Measurements from ENCODE around the gene LAMA2. TPM values are rescaled to one million over a fixed set of nuclear protein-coding genes. Genes with fewer than 3 reads are reported as not detected.
A peak's percentile ranks its signal among the peaks of the same experiment; 100 is the strongest.
"Not testable (repeated sequence)": the region's sequence is repeated elsewhere in the genome, so short reads cannot be mapped to it uniquely, and the experiment has no call there.

LAMA2 gene
- total RNA-seq, 1 donor from 2014 or later, result 115 TPM

DNA sequence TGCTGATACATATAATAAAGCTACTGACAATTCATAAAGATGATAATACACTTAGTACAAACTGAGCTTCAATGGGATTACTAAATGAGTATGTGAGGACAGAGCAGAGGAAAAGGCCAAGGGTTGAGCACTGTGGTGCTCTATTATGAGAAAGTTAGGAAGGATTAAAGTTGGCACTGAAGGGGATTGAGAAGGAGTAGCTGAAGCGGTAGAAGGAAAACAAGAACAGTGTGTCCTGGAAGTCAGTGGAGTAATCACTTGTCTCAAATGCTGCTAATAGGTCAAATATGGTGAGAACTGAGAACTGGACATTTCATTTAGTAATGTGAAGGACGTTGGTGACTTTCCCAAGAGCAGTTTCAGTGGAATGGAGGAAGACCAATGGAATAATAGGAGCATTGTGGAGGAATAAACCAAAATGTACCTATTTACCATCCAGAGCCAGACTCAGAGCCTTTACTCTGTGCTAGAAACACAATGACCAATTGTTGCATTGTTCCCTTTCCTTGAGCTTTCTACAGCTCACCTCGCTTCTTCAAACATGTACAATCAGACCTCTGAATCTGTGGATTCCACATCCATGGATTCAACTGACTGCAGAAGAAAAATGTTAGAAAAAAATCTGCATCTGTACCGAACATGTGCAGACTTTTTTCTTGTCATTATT lies 255.9 kb downstream of the LAMA2 start:
- DNase-seq, result no peak
- intact Hi-C loops (cut with DNase I), result no loop called here
- ATAC-seq (ENCODE audit: poor library complexity), result peak; percentile 53

DNA sequence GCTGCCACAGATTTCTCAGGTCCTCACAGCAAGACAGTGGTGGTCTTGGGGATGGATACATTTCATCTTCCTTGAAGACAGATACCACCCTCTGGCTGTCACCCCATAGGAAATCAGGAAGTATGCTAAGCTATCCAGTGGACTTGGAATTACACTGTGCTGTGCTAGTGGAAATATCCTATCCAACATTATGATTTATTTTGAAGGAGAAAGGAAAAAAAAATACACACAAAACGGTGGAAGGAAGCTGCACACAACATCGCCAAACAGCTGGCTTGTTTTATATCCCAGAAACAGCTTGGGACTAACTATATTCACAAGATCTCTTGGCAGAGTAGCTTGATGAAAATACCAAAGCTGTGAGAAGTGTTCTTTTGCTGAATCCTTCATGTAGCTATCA lies 257.6 kb downstream of the LAMA2 start:
- DNase-seq (no peak), ATAC-seq (ENCODE audit: poor library complexity) (peak; percentile 62)
- intact Hi-C loops (cut with DNase I), result no loop called here

- intact Hi-C loops (cut with DNase I), result no loop called here
- peak; percentile 42 for ATAC-seq (ENCODE audit: poor library complexity)
- no peak for DNase-seq
These were observed 258.6 kb downstream of the LAMA2 start for GRCh38 chr6:129141499-129141898.

GRCh38 chr6:129146902-129147301 lies 264.0 kb downstream of the LAMA2 start:
- DNase-seq (no peak), ATAC-seq (ENCODE audit: poor library complexity) (no peak)
- intact Hi-C loops (cut with DNase I), result no loop called here

DNA sequence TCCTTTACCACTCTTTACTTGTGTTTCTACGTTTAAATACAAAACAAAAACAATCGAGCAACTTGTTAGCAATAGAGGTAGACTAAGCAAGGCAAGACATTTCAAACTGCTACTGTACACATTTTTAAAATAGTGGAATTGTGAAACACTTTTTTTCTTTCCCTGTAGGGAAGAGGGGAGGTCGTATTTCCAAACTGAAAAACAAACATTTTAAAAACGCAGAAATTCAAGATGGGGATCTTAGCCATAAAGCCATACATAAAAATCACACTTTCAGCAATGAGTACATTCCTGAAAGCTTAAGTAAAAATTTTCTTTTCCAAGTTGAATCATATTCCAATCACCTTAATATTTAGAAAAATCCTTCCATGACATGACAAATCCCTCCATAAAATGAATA lies 267.6 kb downstream of the LAMA2 start:
- no peak for ATAC-seq (ENCODE audit: poor library complexity)
- DNase-seq, result no peak
- intact Hi-C loops (cut with DNase I), result no loop called here

DNA sequence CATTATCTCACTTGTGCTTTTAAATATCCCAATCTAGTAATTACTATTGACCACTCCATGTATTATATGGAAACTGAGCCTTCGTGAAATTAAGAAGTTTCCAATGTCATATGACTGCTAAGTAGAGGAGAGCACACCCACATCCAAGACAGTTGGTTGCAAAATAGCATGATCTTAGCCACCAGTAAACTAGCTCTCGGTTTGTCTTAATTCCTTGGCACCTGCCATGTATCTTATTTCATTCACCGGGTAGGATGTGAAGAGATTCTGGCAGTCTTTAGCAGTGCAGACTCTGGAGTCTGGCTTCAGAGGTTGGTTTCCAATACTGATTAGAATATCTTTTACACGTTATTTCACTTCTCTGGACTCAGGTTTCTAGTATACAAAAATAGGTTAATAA lies 270.3 kb downstream of the LAMA2 start:
- intact Hi-C loops (cut with DNase I), result no loop called here
- DNase-seq (no peak), ATAC-seq (ENCODE audit: poor library complexity) (peak; percentile 23)

DNA sequence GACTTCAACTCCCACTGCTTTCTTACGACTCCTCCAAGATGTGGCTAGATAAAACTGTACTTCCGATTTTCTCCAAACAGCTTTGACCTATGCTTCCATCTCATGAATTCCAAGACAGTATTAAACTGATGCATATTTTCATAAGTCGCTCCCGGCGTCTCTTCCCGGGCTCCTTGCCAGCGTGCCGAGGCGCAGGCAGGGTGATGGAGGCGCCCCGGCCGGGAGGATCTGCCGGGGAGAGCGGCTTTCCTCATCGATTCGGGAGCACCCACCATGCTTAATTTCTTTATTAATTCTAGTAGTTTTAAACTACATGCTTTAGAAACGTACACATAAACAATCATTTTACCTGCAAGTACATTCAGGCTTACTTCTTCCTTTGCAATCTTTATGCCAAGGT lies 276.3 kb downstream of the LAMA2 start:
- DNase-seq; ATAC-seq (ENCODE audit: poor library complexity); intact Hi-C loops (cut with DNase I): not testable (repeated sequence)

DNA sequence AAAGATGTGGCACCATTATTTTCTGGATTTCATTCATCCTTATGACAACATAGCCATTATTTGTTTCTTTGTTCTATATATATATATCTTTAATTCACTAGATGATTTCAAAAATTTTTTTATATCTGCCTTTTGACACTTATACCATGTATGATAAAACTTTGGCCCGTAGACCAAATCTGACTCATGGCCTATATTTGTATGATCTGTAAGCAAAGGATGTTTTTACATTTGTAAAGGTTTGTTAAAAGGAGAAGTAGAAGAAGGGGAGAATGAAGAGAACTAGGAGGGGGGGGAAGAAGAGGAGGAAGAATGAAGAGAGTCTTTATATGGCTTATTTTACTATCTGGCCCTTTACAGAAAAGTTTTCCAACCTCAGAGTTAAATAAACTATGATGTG lies 279.7 kb downstream of the LAMA2 start:
- intact Hi-C loops (cut with DNase I), result no loop called here
- ATAC-seq (ENCODE audit: poor library complexity) (no peak), DNase-seq (no peak)

DNA sequence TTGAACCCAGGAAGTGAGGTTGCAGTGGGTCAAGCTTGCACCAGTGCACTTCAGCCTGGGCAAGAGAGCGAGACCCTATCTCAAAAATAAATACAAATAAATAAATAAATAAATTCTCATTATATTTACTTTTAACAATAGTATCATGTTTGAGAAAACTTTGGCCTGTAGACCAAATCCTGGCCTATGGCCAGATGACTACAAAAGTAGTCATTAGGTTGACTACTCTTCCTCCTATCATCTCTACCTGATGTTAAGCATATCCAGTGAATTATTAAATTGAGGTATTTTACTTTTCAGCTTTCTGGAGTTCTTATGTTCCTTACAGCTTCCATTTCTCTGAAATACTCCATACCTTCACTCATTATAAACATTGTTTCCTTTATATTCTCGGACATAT lies 280.6 kb downstream of the LAMA2 start:
- ATAC-seq (ENCODE audit: poor library complexity), result no peak
- intact Hi-C loops (cut with DNase I), result no loop called here
- DNase-seq, result no peak

- intact Hi-C loops (cut with DNase I), result no loop called here
- DNase-seq, result no peak
- no peak for ATAC-seq (ENCODE audit: poor library complexity)
These were observed 281.1 kb downstream of the LAMA2 start for GRCh38 chr6:129164032-129164431.

- ATAC-seq (ENCODE audit: poor library complexity); intact Hi-C loops (cut with DNase I): not testable (repeated sequence)
- DNase-seq, result peak; percentile 52
These were observed 289.5 kb downstream of the LAMA2 start for GRCh38 chr6:129172279-129172995.

DNA sequence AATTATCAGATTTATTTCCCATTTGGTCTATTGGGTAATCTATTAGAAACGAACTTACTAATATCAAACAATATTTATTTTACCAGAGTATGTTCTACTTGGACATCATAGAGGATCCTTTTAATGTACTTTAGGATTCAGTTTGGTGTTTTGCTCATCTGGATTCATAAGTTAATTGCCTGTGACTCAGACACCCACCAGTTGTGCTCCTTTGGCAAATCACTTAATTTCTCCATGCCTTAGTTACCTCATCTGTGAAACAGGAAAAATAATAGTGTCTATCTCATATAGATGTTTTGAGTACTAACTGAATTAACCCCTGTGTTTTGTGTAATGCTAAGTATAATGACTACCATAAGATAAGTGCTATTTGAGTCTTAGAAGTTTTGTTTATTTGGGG lies 292.1 kb downstream of the LAMA2 start:
- no peak for ATAC-seq (ENCODE audit: poor library complexity)
- intact Hi-C loops (cut with DNase I), result no loop called here
- no peak for DNase-seq

DNA sequence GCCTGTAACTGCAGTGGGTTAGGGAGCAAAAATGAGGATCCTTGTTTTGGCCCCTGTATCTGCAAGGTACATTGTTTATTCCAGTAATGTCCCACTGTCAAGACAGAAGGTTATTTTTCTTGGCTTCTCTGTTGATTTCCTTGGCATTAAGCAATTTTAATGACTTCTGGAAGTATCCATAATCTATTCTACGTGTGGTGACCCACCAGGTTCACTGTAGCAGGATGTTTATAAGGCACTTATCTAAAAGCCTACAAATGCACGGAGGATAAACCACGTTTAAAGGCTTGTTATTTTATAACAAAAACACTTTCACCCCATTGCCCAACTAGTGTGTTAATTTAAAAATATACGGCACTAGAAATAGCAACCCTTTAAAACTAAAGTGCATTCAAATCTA lies 294.9 kb downstream of the LAMA2 start:
- intact Hi-C loops (cut with DNase I), result no loop called here
- ATAC-seq (ENCODE audit: poor library complexity) (peak; percentile 21), DNase-seq (no peak)

- intact Hi-C loops (cut with DNase I), result no loop called here
- no peak for ATAC-seq (ENCODE audit: poor library complexity)
- no peak for DNase-seq
These were observed 296.3 kb downstream of the LAMA2 start for GRCh38 chr6:129179283-129179682.

DNA sequence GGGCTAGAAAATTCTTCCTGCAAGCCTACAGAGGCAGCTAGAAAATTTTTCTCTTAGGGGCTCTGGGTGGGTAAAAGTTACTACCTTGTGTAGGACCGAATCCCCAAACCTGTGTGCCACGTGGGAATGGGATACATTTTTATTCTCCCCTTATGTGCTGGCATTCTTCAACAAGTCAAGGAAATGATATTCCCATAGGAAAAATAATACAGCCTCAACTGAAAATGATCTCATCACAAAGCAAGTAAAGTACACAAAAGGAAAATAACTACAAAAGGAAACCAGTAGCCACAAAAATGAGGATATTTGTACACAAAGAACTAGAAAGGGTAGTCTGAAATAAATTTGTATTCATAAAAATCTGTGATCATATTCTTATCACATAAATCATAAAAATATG lies 298.1 kb downstream of the LAMA2 start:
- intact Hi-C loops (cut with DNase I), result no loop called here
- DNase-seq (no peak), ATAC-seq (ENCODE audit: poor library complexity) (no peak)

GRCh38 chr6:129183187-129183591 lies 300.3 kb downstream of the LAMA2 start:
- intact Hi-C loops (cut with DNase I), result no loop called here
- no peak for ATAC-seq (ENCODE audit: poor library complexity)
- no peak for DNase-seq

GRCh38 chr6:129183681-129184301 lies 300.9 kb downstream of the LAMA2 start:
- no peak for ATAC-seq (ENCODE audit: poor library complexity)
- intact Hi-C loops (cut with DNase I), result no loop called here
- DNase-seq, result no peak

- ATAC-seq (ENCODE audit: poor library complexity) (peak; percentile 16), DNase-seq (no peak)
- intact Hi-C loops (cut with DNase I), result no loop called here
These were observed 301.4 kb downstream of the LAMA2 start for GRCh38 chr6:129184324-129184723.

- DNase-seq (no peak), ATAC-seq (ENCODE audit: poor library complexity) (peak; percentile 37)
- intact Hi-C loops (cut with DNase I), result no loop called here
These were observed 301.9 kb downstream of the LAMA2 start for GRCh38 chr6:129184808-129185366.

DNA sequence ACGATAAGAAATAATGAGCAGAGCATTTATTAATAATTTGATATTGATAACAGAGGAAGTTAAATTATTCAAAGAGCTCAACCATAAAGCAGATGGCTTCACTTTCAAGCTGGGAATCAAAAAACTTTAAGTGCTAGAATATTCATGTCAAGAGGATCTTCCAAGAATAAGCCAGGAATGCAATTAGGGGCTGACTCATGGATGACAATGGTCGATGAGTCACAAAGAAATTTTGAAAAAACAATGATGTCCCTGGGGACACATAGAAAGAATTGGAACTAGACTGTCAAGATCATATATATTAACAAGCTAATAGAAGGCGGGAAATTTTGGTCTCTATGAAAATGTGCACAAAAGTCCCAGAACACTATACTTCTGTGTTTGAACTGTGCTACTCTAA lies 304.1 kb downstream of the LAMA2 start:
- ATAC-seq (ENCODE audit: poor library complexity), result no peak
- intact Hi-C loops (cut with DNase I), result no loop called here
- no peak for DNase-seq

Data from Right ventricle myocardium superior (tissue), 1 donor.